Common myeloid progenitor, CD34-positive (primary cell): ENCODE data around the gene PTPN14.
A peak's percentile ranks its signal among the peaks of the same experiment; 100 is the strongest.

Experiments used
- CTCF ChIA-PET: fragments of 350-600 bp; sonication (Branson Sonifier 250); formaldehyde crosslinking; loops from one replicate; lab custom pipeline; 2021; ENCODE audit warnings: antibody characterized with exemption; lab: Charles Lee
- POLR2A ChIA-PET: fragments of 350-600 bp; sonication (Branson Sonifier 250); formaldehyde crosslinking; loops from one replicate; lab custom pipeline; 2021; ENCODE audit warnings: antibody characterized with exemption; lab: Charles Lee
- DNase-seq, 3 donors: peaks; one replicate each; pipeline versions ENCODE4 v3.0.0 to v3.0.0-alpha.2; 2013
- H3K27ac ChIP-seq, 2 experiments: 1 replicate in 1 of 2; 2 replicates in 1 of 2; pipeline ENCODE4 v1.7.0; 2013; ENCODE audit warnings: inconsistent platforms in 2 of 2, low read length in 2 of 2, mild to moderate bottlenecking in 2 of 2, low read depth in 1 of 2, moderate library complexity in 1 of 2; ENCODE audit not compliant: severe bottlenecking in 2 of 2, insufficient read depth in 1 of 2, poor library complexity in 1 of 2
- H3K27me3 ChIP-seq, 5 experiments: replicated peaks in 2 of 5; 1 replicate in 3 of 5; 2 replicates in 2 of 5; pipeline versions ENCODE4 v1.6.1 to v1.7.0; 2013; ENCODE audit warnings: low read length in 4 of 5, mild to moderate bottlenecking in 2 of 5, moderate library complexity in 2 of 5, inconsistent platforms in 1 of 5; ENCODE audit not compliant: insufficient read depth in 5 of 5, control insufficient read depth in 4 of 5
- H3K36me3 ChIP-seq, 4 experiments: 1 replicate in 2 of 4; 2 replicates in 2 of 4; pipeline versions ENCODE4 v1.6.1 to v1.7.0; 2013; ENCODE audit warnings: low read length in 3 of 4, control low read depth in 1 of 4, mild to moderate bottlenecking in 1 of 4; ENCODE audit not compliant: control insufficient read depth in 4 of 4, insufficient read depth in 4 of 4
- H3K4me1 ChIP-seq, 4 experiments: 1 replicate in 3 of 4; 2 replicates in 1 of 4; pipeline versions ENCODE4 v1.6.1 to v1.7.1; 2013; ENCODE audit warnings: low read length in 3 of 4, mild to moderate bottlenecking in 3 of 4, control low read depth in 1 of 4, inconsistent platforms in 1 of 4, moderate library complexity in 1 of 4; ENCODE audit not compliant: control insufficient read depth in 4 of 4, insufficient read depth in 4 of 4; ENCODE audit errors: control extremely low read depth in 1 of 4
- H3K4me3 ChIP-seq, 7 experiments: 1 replicate in 4 of 7; 2 replicates in 3 of 7; pipeline versions ENCODE4 v1.5.1 to v1.7.0; 2013; ENCODE audit warnings: mild to moderate bottlenecking in 7 of 7, low read length in 6 of 7, moderate library complexity in 6 of 7, inconsistent platforms in 2 of 7, low read depth in 2 of 7, control low read depth in 1 of 7; ENCODE audit not compliant: insufficient read depth in 4 of 7, control insufficient read depth in 1 of 7; ENCODE audit errors: extremely low read depth in 1 of 7
- H3K9me3 ChIP-seq, 5 experiments: 1 replicate in 4 of 5; 2 replicates in 1 of 5; pipeline versions ENCODE4 v1.6.1 to v1.7.1; 2013; ENCODE audit warnings: low read length in 4 of 5, mild to moderate bottlenecking in 2 of 5, inconsistent platforms in 1 of 5, low read depth in 1 of 5, moderate library complexity in 1 of 5; ENCODE audit not compliant: control insufficient read depth in 4 of 5, insufficient read depth in 2 of 5; ENCODE audit errors: control extremely low read depth in 1 of 5
- WGBS: methylation state at CpG from one replicate; pipeline ENCODE4 v1.1.5; 2013; ENCODE audit not compliant: insufficient coverage; 5-methylcytosine and 5-hydroxymethylcytosine counted together

Gene PTPN14

DNA sequence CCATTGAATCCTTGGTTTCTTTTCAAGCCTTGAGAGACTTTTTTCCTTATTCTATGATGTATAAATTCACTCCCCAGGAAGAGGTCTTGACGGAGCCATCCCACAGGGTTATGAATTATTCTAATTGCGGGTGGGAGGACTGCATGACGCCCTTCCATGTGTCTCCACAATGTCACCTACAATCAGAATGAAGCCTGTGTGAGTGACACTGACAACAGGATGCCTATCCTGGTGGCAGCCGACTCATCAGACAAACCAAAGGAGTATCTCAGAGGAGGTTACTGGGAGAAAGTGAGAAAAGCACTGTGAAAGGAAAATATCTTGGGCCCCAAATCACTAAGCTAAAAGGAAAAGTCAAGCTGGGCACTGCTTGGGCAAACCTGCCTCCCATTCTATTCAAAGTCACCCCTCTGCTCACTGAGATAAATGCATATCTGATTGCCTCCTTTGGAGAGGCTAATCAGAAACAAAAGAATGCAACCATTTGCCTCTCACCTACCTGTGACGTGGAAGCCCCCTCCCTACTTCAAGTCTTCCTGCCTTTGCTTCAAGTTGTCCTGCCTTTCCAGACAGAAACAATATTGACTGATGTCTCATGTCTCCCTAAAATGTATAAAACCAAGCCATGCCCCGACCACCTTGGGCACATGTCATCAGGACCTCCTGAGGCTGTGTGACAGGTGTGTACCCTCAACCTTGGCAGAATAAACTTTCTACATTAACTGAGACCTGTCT, 172.0 kb downstream of the PTPN14 start:
- H3K4me3 ChIP-seq = no peak overlapping the region
- H3K27ac ChIP-seq = no peak overlapping the region
- WGBS = 94% methylated on average over 5 of the region's 6 CpGs
- CTCF ChIA-PET = no interaction called here
- no peaks in the 10 kb centered on the region for H3K27me3 ChIP-seq
- H3K9me3 ChIP-seq = no peaks in the 10 kb centered on the region
- POLR2A ChIA-PET = no interaction called here
- peaks cover 0 to 2% (median 0%) of the 10 kb centered on the region in 4 experiments for H3K36me3 ChIP-seq
- no peak for DNase-seq
- H3K4me1 ChIP-seq = no peaks in the 10 kb centered on the region

DNA sequence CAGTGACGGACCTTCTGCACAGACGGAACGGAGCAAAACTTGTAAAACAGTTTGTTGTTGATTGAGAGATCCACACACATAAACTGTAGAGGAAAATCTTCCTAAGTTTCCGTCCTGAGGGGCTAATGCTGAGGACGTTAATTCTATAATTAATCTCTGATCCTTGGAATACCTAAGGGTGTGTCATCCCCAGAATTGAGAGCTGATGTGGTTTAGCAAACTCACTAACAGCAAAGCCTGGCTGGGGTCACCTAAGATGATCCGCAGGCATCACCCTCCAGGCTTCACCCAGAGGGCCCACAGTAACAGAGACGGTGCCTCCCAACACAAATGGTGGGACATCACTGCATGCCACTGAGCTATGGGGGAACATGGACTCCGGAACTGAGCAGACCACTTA, 172.9 kb downstream of the PTPN14 start:
- POLR2A ChIA-PET = no interaction called here
- WGBS = 94% methylated on average over 8 of the region's 8 CpGs
- Histone ChIP-seq H3K27me3 (no peaks in the 10 kb centered on the region), H3K9me3 (no peaks in the 10 kb centered on the region), H3K4me1 (no peaks in the 10 kb centered on the region), H3K36me3 (no peaks in the 10 kb centered on the region), H3K27ac (no peak overlapping the region), H3K4me3 (no peak overlapping the region)
- DNase-seq = no peak
- CTCF ChIA-PET = no interaction called here

DNA sequence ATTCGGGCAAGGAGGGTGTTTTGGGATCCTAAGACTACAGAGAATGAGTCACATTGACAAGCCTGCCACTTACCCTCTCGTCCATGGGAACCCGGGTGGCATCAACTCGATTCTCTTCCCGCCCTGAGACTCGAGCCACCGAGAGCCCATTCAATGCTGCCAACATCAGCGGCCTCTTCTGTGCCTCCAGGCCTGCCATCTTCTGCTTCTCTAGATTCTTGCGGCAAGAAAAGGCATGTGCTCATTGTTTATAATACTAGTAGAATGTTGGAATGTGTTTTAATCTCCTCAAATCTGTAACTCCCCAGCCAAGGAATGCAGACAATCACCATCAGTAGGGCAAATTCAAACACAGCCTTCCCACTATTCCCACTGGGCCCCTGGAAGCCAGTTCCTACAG, 173.5 kb downstream of the PTPN14 start:
- no peaks in the 10 kb centered on the region for H3K36me3 ChIP-seq
- POLR2A ChIA-PET = no interaction called here
- no peaks in the 10 kb centered on the region for H3K27me3 ChIP-seq
- H3K27ac ChIP-seq = no peak overlapping the region
- H3K4me1 ChIP-seq = no peaks in the 10 kb centered on the region
- H3K4me3 ChIP-seq = no peak overlapping the region
- no peak for DNase-seq
- CTCF ChIA-PET = no interaction called here
- H3K9me3 ChIP-seq = no peaks in the 10 kb centered on the region
- WGBS = 94% methylated on average over 7 of the region's 9 CpGs

DNA sequence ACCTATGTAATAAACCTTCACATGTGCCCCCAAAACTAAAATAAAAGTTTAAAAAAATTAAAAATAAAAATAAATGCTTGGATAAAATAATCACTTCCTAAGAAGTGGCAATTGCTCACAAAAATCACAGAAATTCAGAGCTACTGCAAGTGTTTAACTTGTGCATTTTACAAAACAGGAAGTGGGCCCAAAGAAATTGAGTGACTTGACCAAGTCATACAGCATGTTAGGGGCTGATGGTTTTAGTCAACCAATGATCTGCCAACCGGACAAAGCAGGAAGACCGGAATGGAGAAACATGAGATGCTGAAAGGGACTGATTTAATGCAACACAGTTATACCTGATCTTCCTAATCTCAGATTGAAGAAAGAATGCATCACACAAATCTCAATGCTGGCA, 173.9 kb downstream of the PTPN14 start:
- peak in 2 of 3 donors; percentile 6 for DNase-seq
- H3K36me3 ChIP-seq = no peaks in the 10 kb centered on the region
- ChIA-PET POLR2A (no interaction called here), CTCF (interaction anchor here (1.7 kb wide), 1 partner anchor 45 kb away, joined by 5 read pairs; no protein-coding TSS in a partner anchor)
- no peaks in the 10 kb centered on the region for H3K9me3 ChIP-seq
- 92% methylated on average over 2 of the region's 2 CpGs for WGBS
- H3K27ac ChIP-seq = no peak overlapping the region
- H3K4me3 ChIP-seq = no peak overlapping the region
- no peaks in the 10 kb centered on the region for H3K4me1 ChIP-seq
- H3K27me3 ChIP-seq = no peaks in the 10 kb centered on the region

DNA sequence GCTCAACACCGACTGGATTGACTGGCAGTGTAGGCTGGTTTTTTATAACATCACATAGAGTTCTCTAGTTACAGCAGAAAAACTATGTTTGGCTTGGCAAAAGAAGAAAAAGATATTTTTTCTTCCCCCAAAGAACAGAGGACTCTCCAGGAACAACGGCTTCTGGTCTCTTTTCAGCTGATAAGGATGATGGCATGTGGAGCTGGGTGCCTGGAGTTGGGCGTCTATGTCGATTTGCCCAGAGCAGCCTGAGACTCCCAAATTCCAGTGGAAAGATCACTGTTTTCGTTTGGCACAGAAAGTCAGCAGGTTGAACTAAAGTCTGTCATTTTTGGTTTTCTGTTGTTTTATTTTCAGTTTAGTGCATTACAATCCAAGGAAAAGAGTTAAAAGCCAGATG, 179.3 kb downstream of the PTPN14 start:
- Histone ChIP-seq H3K36me3 (peaks cover 0 to 2% (median 0%) of the 10 kb centered on the region in 4 experiments), H3K4me1 (no peaks in the 10 kb centered on the region), H3K9me3 (no peaks in the 10 kb centered on the region), H3K27me3 (no peaks in the 10 kb centered on the region), H3K27ac (no peak overlapping the region), H3K4me3 (no peak overlapping the region)
- ChIA-PET CTCF (interaction anchor here (1.6 to 1.8 kb wide), 2 partner anchors 10 to 42 kb away, joined by 4 read pairs; no protein-coding TSS in a partner anchor), POLR2A (no interaction called here)
- DNase-seq = no peak
- WGBS = 50% methylated on average over 2 of the region's 5 CpGs

DNA sequence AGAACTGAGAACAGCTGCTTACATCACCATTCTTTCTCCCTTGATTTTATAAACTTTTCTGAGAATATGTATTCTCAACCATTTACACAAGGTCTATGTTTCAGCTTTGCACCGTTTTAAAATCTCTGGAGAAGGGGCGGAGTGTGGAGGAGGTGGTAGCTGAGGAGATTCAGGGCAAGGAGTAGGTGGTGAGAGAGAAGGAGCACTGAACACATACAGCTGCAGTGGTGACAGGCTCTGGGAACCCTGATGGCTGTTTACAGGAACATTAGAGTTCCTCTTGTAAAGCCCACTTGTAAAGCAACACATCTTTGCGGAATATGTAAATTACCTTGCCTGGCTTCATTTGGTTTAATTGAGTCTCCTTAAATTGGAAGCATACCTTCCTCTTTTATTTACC, 180.8 kb downstream of the PTPN14 start:
- H3K36me3 ChIP-seq = peaks cover 0 to 2% (median 0%) of the 10 kb centered on the region in 4 experiments
- H3K4me1 ChIP-seq = no peaks in the 10 kb centered on the region
- H3K9me3 ChIP-seq = no peaks in the 10 kb centered on the region
- WGBS = 91% methylated on average over 3 of the region's 3 CpGs
- POLR2A ChIA-PET = no interaction called here
- CTCF ChIA-PET = interaction anchor here (1.6 to 1.8 kb wide), 2 partner anchors 9 to 40 kb away, joined by 4 read pairs; no protein-coding TSS in a partner anchor
- no peak overlapping the region for H3K4me3 ChIP-seq
- H3K27ac ChIP-seq = no peak overlapping the region
- no peak for DNase-seq
- H3K27me3 ChIP-seq = no peaks in the 10 kb centered on the region

DNA sequence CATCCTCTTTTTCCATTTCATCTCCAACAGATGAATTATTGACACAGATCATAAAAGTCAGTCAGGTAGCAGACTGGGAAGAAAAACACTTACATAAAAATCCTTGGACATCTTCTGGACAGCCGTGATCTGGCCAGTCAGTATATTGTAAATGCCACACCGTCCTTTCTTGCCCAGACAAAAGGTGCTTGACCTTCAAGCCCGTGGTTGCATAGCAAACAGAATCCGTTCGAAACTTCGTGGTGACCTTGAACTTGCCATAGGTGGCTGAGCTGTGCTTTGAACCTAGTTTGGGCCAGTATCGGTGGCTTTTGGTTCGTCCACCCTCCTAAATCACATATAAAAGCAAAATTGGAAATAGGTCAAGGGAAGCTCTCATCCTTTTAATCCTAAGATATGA, 182.0 kb downstream of the PTPN14 start:
- H3K27ac ChIP-seq = no peak overlapping the region
- no peaks in the 10 kb centered on the region for H3K4me1 ChIP-seq
- 100% methylated on average over 6 of the region's 8 CpGs for WGBS
- no peaks in the 10 kb centered on the region for H3K9me3 ChIP-seq
- no peaks in the 10 kb centered on the region for H3K27me3 ChIP-seq
- peaks cover 0 to 2% (median 0%) of the 10 kb centered on the region in 4 experiments for H3K36me3 ChIP-seq
- H3K4me3 ChIP-seq = no peak overlapping the region
- ChIA-PET CTCF (no interaction called here), POLR2A (no interaction called here)
- DNase-seq = no peak
